Erythroblast (primary cell): ENCODE results near the gene GRIFIN.

Experiments
- DNase-seq, 2 experiments: peaks; one replicate each; lab custom pipeline; 2025; lab: John Stamatoyannopoulos, UW
- GATA1 ChIP-seq: IDR thresholded peaks from 2 replicates; pipeline ENCODE4 v1.6.1; 2011; ENCODE audit warnings: low read depth, mild to moderate bottlenecking, control low read depth, low read length, moderate library complexity
- POLR2A ChIP-seq: IDR thresholded peaks from 2 replicates; pipeline ENCODE4 v1.6.1; 2011; ENCODE audit warnings: mild to moderate bottlenecking, low read length

Gene GRIFIN

GRCh38 chr7:2517678-2518507 is 41.7 kb upstream of the GRIFIN start:
- DNase-seq, result no peak
- TF ChIP-seq POLR2A, result no peak
- TF ChIP-seq GATA1, result no peak

GRCh38 chr7:2517026-2517425 is 40.8 kb upstream of the GRIFIN start:
- DNase-seq, result no peak
- TF ChIP-seq GATA1 (no peak), POLR2A (no peak)

- no peak for DNase-seq
- TF ChIP-seq GATA1, result no peak
- TF ChIP-seq POLR2A, result no peak
These were observed 40.0 kb upstream of the GRIFIN start for GRCh38 chr7:2516194-2516555.

- DNase-seq, result no peak
- TF ChIP-seq POLR2A, result no peak
- no peak for TF ChIP-seq GATA1
These were observed 39.4 kb upstream of the GRIFIN start for GRCh38 chr7:2515424-2516193.

GRCh38 chr7:2514473-2515423 is 38.5 kb upstream of the GRIFIN start:
- no peak for TF ChIP-seq POLR2A
- TF ChIP-seq GATA1, result no peak
- DNase-seq, result no peak

GRCh38 chr7:2513702-2514101 is 37.5 kb upstream of the GRIFIN start:
- DNase-seq, result no peak
- TF ChIP-seq GATA1, result no peak
- TF ChIP-seq POLR2A, result no peak

- no peak for DNase-seq
- TF ChIP-seq POLR2A, result no peak
- no peak for TF ChIP-seq GATA1
These were observed 36.5 kb upstream of the GRIFIN start for GRCh38 chr7:2512713-2513112.

- DNase-seq, result no peak
- TF ChIP-seq POLR2A, result no peak
These were observed 36.0 kb upstream of the GRIFIN start for GRCh38 chr7:2512179-2512661.

GRCh38 chr7:2511769-2512168 is 35.6 kb upstream of the GRIFIN start:
- TF ChIP-seq GATA1, result no peak
- TF ChIP-seq POLR2A, result no peak
- no peak for DNase-seq

GRCh38 chr7:2510909-2511768 is 34.9 kb upstream of the GRIFIN start:
- DNase-seq, result no peak
- no peak for TF ChIP-seq GATA1
- no peak for TF ChIP-seq POLR2A

GRCh38 chr7:2510130-2510776 is 34.1 kb upstream of the GRIFIN start:
- no peak for TF ChIP-seq GATA1
- TF ChIP-seq POLR2A, result no peak
- no peak for DNase-seq

GRCh38 chr7:2509298-2509906 is 33.2 kb upstream of the GRIFIN start:
- no peak for TF ChIP-seq POLR2A
- no peak for TF ChIP-seq GATA1

More at GRCh38 chr7:2509298-2509906, 33.2 kb upstream of the GRIFIN start:
- DNase-seq, result no peak
